HG02852 (cell line): ENCODE data around the gene DPEP1.
"Not testable (repeated sequence)": the region's sequence is repeated elsewhere in the genome, so short reads cannot be mapped to it uniquely, and the experiment has no call there.

Experiments
- ATAC-seq: cut with Tn5 transposase; IDR thresholded peaks from one replicate; pipeline ENCODE4 v1.9.1; 2021; ENCODE audit warnings: mild to moderate bottlenecking, moderate library complexity; ENCODE audit not compliant: unreplicated experiment

Gene DPEP1

GRCh38 chr16:89645122-89645521, 31.7 kb downstream of the DPEP1 start:
- ATAC-seq, result no peak

- ATAC-seq, result no peak
These were observed 32.8 kb downstream of the DPEP1 start for GRCh38 chr16:89646270-89646669.

GRCh38 chr16:89646906-89647305, 33.5 kb downstream of the DPEP1 start:
- ATAC-seq, result no peak

- ATAC-seq, result no peak
These were observed 38.1 kb downstream of the DPEP1 start for GRCh38 chr16:89651584-89651983.

- no peak for ATAC-seq
These were observed 40.3 kb downstream of the DPEP1 start for GRCh38 chr16:89653656-89654295.

- ATAC-seq, result no peak
These were observed 41.7 kb downstream of the DPEP1 start for GRCh38 chr16:89655062-89655643.

- ATAC-seq, result no peak
These were observed 43.1 kb downstream of the DPEP1 start for GRCh38 chr16:89656435-89657121.

GRCh38 chr16:89657442-89658220, 44.2 kb downstream of the DPEP1 start, which contains the start of the genes CHMP1A and SPATA33:
TSS of gene CHMP1A (minus strand) at chr16:89657708. CDS start at chr16:89657588, 120 bp downstream.
TSS of gene SPATA33 (plus strand) at chr16:89657836. CDS start at chr16:89657912, 76 bp downstream.
- peak; percentile 90 for ATAC-seq

GRCh38 chr16:89658221-89658879, 44.9 kb downstream of the DPEP1 start:
- ATAC-seq, result no peak

GRCh38 chr16:89660146-89660545, 46.7 kb downstream of the DPEP1 start:
- ATAC-seq, result no peak

GRCh38 chr16:89661215-89661614, 47.8 kb downstream of the DPEP1 start:
- no peak for ATAC-seq

- ATAC-seq, result not testable (repeated sequence)
These were observed 50.8 kb downstream of the DPEP1 start for GRCh38 chr16:89664238-89664637.

GRCh38 chr16:89667000-89667399, 53.6 kb downstream of the DPEP1 start:
- not testable (repeated sequence) for ATAC-seq

GRCh38 chr16:89667633-89668032, 54.2 kb downstream of the DPEP1 start:
- ATAC-seq, result no peak

- no peak for ATAC-seq
These were observed 55.3 kb downstream of the DPEP1 start for GRCh38 chr16:89668790-89669158.

GRCh38 chr16:89669755-89670154, 56.3 kb downstream of the DPEP1 start:
- no peak for ATAC-seq

- no peak for ATAC-seq
These were observed 57.3 kb downstream of the DPEP1 start for GRCh38 chr16:89670496-89671431.

- ATAC-seq, result not testable (repeated sequence)
These were observed 58.1 kb downstream of the DPEP1 start for GRCh38 chr16:89671565-89671964.

GRCh38 chr16:89672177-89672941, 58.9 kb downstream of the DPEP1 start:
- no peak for ATAC-seq
